ENCODE results near the gene MRGPRX3. TPM values are rescaled to one million over a fixed set of nuclear protein-coding genes. Genes with fewer than 3 reads are reported as not detected.
"Not testable (repeated sequence)": the region's sequence is repeated elsewhere in the genome, so short reads cannot be mapped to it uniquely, and the experiment has no call there.

MRGPRX3 gene
- total RNA-seq, 4 donors from 2014 or later: not detected

DNA sequence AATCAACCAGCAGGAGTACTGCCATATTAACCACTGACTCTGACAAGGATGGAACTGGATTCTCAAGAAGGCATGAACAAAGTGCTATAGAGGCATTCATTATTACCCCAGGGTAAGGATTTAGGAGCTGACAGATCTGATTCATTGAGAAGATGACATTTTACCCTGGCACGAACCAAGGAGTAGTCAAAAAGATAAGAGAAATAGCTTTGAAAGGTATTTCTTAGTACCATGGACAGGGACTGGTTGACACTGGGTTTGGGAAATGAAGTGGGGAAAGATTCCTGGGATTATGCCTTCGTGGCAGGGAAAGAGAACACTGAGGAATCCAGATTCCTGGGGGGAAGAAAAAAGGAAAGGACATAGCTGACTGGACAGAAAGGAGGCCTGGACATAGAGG is 21.4 kb upstream of the MRGPRX3 start:
- Histone ChIP-seq H3K27me3 (peaks cover 20% of the 10 kb centered on the region), H3K4me3 (no peak overlapping the region), H3K9me3 (no peaks in the 10 kb centered on the region), H3K36me3 (no peaks in the 10 kb centered on the region), H3K4me1 (peaks cover 4% of the 10 kb centered on the region), H3K27ac (no peak overlapping the region)
- no peak for TF ChIP-seq POLR2AphosphoS5 (IDR thresholded peaks at IDR 0.05)
- no peak for DNase-seq (ENCODE audit: low spot score in 2 of 2)
- 17% methylated on average over 2 of the region's 2 CpGs for WGBS

DNA sequence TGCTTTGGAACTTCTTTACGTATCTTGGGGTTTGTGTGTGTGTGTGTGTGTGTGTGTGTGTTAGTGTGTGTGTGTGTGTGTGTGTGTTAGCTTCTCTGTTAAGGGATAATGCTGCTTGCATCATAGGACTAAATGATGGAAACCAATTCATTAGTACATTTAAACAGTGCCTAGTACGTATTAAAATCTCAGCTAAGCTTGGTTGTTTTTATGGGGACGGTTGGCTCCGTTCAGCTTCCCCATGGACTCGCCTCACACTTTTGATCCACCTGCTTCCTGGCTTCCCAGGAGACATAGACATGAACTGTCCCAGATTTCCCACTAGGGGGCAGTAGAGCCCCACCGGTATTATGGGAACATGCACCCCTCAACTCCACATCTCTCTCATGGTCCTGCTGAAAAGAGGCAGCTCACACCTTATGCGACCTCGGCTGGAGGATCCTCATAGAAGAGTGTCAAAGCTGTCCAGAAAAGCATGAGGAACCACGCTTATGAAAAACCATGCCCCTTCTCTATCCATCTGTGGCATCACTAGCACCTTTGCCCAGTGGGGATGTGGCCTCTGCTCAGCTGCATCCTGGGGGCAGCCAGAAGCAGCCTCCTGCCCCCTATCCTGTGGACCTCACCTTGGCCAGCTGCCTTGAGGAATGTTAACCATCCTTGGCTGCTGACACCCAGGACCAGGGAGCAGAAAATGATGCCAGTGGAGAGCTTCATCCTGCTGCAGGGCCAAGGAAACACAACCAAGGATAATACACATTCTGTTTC is 16.8 kb upstream of the MRGPRX3 start:
- Histone ChIP-seq H3K36me3 (no peaks in the 10 kb centered on the region), H3K4me1 (no peaks in the 10 kb centered on the region), H3K27me3 (peaks cover 15% of the 10 kb centered on the region), H3K9me3 (no peaks in the 10 kb centered on the region), H3K27ac (no peak overlapping the region), H3K4me3 (no peak overlapping the region)
- TF ChIP-seq, protein P1, sequence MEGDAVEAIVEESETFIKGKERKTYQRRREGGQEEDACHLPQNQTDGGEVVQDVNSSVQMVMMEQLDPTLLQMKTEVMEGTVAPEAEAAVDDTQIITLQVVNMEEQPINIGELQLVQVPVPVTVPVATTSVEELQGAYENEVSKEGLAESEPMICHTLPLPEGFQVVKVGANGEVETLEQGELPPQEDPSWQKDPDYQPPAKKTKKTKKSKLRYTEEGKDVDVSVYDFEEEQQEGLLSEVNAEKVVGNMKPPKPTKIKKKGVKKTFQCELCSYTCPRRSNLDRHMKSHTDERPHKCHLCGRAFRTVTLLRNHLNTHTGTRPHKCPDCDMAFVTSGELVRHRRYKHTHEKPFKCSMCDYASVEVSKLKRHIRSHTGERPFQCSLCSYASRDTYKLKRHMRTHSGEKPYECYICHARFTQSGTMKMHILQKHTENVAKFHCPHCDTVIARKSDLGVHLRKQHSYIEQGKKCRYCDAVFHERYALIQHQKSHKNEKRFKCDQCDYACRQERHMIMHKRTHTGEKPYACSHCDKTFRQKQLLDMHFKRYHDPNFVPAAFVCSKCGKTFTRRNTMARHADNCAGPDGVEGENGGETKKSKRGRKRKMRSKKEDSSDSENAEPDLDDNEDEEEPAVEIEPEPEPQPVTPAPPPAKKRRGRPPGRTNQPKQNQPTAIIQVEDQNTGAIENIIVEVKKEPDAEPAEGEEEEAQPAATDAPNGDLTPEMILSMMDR (IDR thresholded peaks at IDR 0.05): peak; percentile 55 to 81
- no peak for TF ChIP-seq EP300 (IDR thresholded peaks at IDR 0.05)
- 4% methylated on average over 7 of the region's 9 CpGs for WGBS
- DNase-seq (ENCODE audit: low spot score in 2 of 2): no peak

DNA sequence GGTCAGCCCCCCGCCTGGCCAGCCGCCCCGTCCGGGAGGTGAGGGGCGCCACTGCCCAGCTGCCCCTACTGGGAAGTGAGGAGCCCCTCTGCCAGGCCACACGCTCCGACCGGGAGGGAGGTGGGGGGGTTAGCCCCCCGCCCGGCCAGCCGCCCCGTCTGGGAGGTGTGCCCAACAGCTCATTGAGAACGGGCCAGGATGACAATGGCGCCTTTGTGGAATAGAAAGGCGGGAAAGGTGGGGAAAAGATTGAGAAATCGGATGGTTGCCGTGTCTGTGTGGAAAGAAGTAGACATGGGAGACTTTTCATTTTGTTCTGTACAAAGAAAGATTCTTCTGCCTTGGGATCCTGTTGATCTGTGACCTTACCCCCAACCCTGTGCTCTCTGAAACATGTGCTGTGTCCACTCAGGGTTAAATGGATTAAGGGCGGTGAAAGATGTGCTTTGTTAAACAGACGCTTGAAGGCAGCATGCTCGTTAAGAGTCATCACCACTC is 11.0 kb upstream of the MRGPRX3 start:
- H3K36me3 ChIP-seq; H3K4me3 ChIP-seq; H3K4me1 ChIP-seq; DNase-seq (ENCODE audit: low spot score in 2 of 2); H3K9me3 ChIP-seq; H3K27ac ChIP-seq; H3K27me3 ChIP-seq: not testable (repeated sequence)
- 59% methylated on average over 8 of the region's 20 CpGs for WGBS

DNA sequence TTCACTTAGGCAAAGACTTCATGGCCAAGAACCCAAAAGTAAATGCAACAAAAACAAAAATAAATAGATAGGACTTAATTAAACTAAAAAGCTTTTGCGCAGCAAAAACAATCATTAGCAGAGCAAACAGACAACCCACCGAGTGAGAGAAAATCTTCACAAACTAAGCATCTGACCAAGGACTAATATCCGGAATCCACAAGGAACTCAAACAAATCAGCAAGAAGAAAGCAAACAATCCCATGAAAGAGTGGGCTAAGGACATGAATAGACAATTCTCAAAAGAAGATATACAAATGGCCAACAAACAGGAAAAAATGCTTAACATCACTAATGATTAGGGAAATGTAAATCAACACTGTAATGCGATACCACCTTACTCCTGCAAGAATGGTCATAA is 1.3 kb upstream of the MRGPRX3 start:
- H3K4me3 ChIP-seq; H3K36me3 ChIP-seq; H3K27me3 ChIP-seq; H3K4me1 ChIP-seq; DNase-seq (ENCODE audit: low spot score in 2 of 2); H3K9me3 ChIP-seq; H3K27ac ChIP-seq: not testable (repeated sequence)
- WGBS: 90% methylated on average over 4 of the region's 4 CpGs

DNA sequence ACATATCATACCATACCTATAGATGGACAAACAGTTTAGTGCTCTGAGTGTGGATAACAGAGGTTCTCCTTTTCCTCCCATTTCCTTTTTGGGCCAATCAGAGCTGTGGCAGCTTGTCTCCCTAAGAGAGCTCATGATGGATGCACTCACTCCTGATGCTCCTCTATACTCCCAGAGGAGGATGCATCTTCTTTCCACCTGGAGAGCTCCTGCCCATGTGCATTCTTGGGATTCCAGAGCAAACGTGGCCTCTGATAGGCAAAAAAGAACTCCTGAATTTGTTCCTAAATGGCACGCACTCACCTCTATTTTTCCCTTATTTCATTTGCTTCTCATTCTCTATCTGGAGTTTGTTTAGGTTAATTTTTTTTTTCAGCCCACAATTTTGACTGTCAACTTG is 2.9 kb downstream of the MRGPRX3 start:
- H3K27ac ChIP-seq: no peak overlapping the region
- no peaks in the 10 kb centered on the region for H3K4me1 ChIP-seq
- no peak overlapping the region for H3K4me3 ChIP-seq
- no peaks in the 10 kb centered on the region for H3K27me3 ChIP-seq
- no peak for DNase-seq (ENCODE audit: low spot score in 2 of 2)
- no peaks in the 10 kb centered on the region for H3K36me3 ChIP-seq
- no peaks in the 10 kb centered on the region for H3K9me3 ChIP-seq
- 38% methylated on average over 2 of the region's 2 CpGs for WGBS
- TF ChIP-seq, protein P1 (IDR thresholded peaks at IDR 0.05): no peak
- TF ChIP-seq POLR2AphosphoS5 (IDR thresholded peaks at IDR 0.05) (no peak), EP300 (IDR thresholded peaks at IDR 0.05) (no peak), POLR2A (IDR thresholded peaks at IDR 0.05) (no peak)

DNA sequence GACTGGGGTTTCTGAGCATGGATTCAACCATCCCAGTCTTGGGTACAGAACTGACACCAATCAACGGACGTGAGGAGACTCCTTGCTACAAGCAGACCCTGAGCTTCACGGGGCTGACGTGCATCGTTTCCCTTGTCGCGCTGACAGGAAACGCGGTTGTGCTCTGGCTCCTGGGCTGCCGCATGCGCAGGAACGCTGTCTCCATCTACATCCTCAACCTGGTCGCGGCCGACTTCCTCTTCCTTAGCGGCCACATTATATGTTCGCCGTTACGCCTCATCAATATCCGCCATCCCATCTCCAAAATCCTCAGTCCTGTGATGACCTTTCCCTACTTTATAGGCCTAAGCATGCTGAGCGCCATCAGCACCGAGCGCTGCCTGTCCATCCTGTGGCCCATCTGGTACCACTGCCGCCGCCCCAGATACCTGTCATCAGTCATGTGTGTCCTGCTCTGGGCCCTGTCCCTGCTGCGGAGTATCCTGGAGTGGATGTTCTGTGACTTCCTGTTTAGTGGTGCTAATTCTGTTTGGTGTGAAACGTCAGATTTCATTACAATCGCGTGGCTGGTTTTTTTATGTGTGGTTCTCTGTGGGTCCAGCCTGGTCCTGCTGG is 4.9 kb downstream of the MRGPRX3 start:
- Histone ChIP-seq H3K36me3 (no peaks in the 10 kb centered on the region), H3K9me3 (no peaks in the 10 kb centered on the region), H3K4me3 (no peak overlapping the region), H3K4me1 (no peaks in the 10 kb centered on the region), H3K27me3 (no peaks in the 10 kb centered on the region), H3K27ac (no peak overlapping the region)
- no peak for TF ChIP-seq EP300 (IDR thresholded peaks at IDR 0.05)
- TF ChIP-seq, protein P1 (IDR thresholded peaks at IDR 0.05): no peak
- no peak for TF ChIP-seq POLR2A (IDR thresholded peaks at IDR 0.05)
- no peak for TF ChIP-seq POLR2AphosphoS5 (IDR thresholded peaks at IDR 0.05)
- DNase-seq (ENCODE audit: low spot score in 2 of 2): no peak
- WGBS: 89% methylated on average over 26 of the region's 29 CpGs

All from suprapubic skin (tissue), 4 donors.